Mucosa of stomach (tissue), 1 donor: ENCODE results near the gene EPHB4.

ENCODE experiments used
- H3K27me3 ChIP-seq: one replicate; pipeline ENCODE4 v1.7.0; 2013; ENCODE audit warnings: mild to moderate bottlenecking, low read length; ENCODE audit not compliant: control insufficient read depth, insufficient read depth
- H3K36me3 ChIP-seq: one replicate; pipeline ENCODE4 v1.7.0; 2013; ENCODE audit warnings: low read length; ENCODE audit not compliant: control insufficient read depth, insufficient read depth
- H3K4me1 ChIP-seq: one replicate; pipeline ENCODE4 v1.7.0; 2013; ENCODE audit warnings: mild to moderate bottlenecking, low read length; ENCODE audit not compliant: control insufficient read depth, insufficient read depth
- H3K4me3 ChIP-seq: one replicate; pipeline ENCODE4 v1.7.0; 2013; ENCODE audit warnings: low read length
- H3K9ac ChIP-seq: one replicate; pipeline ENCODE4 v1.7.0; 2013; ENCODE audit warnings: mild to moderate bottlenecking, low read length, moderate library complexity
- H3K9me3 ChIP-seq: one replicate; pipeline ENCODE4 v1.7.0; 2013; ENCODE audit warnings: mild to moderate bottlenecking, low read length, moderate library complexity; ENCODE audit not compliant: control insufficient read depth
- donor health status: Pancreatic carcinoma.

The EPHB4 gene

DNA sequence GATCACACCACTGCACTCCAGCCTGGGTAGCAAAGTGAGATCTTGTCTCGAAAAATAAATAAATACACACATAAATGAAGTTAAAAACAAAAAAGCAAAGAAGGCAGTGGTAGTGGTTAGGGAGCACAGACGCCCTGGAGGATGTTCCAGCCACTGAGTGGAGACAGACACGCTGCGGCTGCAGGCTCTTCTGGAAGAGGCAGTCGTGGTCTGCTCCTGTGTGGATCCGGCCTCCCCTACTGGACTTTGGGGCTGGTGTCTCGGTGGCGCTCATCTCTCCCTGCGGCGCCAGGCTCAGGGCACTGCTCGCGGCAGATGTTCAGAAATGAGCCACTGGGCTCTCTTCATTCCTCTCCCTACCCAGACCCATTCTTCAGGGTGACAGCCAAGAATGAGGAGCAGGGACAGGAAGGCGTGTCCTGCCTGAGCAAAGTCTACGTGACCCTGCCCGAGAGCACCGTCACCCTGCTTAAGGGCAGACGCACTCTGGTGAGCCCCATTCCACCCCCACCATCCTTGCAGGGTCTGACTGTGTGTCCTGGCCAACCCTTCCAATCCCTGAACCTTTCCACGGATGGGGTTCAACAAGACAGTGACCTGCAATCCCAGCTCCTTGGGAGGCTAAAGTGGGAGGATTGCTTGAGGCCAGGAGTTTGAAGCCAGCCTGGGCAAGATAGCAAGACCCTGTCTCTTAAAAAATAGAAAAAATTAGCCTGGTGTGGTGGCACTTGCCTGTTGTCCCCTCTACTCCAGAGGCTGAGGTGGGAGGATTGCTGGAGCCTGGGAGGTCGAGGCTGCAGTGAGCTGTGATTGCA is 67.8 kb downstream of the EPHB4 start:
- Histone ChIP-seq H3K4me3 (no peak overlapping the region), H3K9me3 (no peaks in the 10 kb centered on the region), H3K4me1 (no peaks in the 10 kb centered on the region), H3K36me3 (no peaks in the 10 kb centered on the region), H3K27me3 (peaks cover 4% of the 10 kb centered on the region), H3K9ac (no peak overlapping the region)

DNA sequence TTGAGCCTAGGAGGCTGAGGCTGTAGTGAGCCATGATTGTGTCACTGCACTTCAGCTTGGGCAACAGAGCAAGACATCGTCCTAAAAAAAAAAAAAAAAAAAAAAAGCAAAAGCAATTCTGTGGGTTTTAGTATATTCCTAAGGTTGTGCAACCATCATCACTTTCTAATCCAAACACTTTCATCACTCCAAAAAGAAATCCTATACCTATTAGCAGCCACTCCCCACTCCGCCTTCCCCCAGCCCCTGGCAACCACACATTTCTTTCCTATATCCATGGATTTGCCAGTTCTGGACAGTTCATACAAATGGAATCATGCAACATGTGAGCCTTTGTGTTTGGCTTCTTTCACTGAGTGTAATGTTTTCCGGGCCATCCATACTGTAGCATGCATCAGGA is 73.6 kb downstream of the EPHB4 start:
- H3K4me1 ChIP-seq: no peaks in the 10 kb centered on the region
- peaks cover 21% of the 10 kb centered on the region for H3K27me3 ChIP-seq
- H3K4me3 ChIP-seq: no peak overlapping the region
- no peaks in the 10 kb centered on the region for H3K36me3 ChIP-seq
- H3K9ac ChIP-seq: no peak overlapping the region
- no peaks in the 10 kb centered on the region for H3K9me3 ChIP-seq

GRCh38 chr7:100752994-100753393 is 74.3 kb downstream of the EPHB4 start:
- Histone ChIP-seq H3K9me3 (no peaks in the 10 kb centered on the region), H3K9ac (no peak overlapping the region), H3K4me1 (no peaks in the 10 kb centered on the region), H3K4me3 (no peak overlapping the region), H3K36me3 (no peaks in the 10 kb centered on the region), H3K27me3 (peaks cover 21% of the 10 kb centered on the region)
